ENCODE measurements around the gene FYCO1. TPM values are rescaled to one million over a fixed set of nuclear protein-coding genes. Genes with fewer than 3 reads are reported as not detected.

The FYCO1 gene
- polyA plus RNA-seq, 4 donors, result 17.5 to 22.0 (median 19.2) TPM

GRCh38 chr3:45895686-45896468 lies 99.7 kb downstream of the FYCO1 start:
- no peak for DNase-seq (ENCODE audit: low read depth in 4 of 4, low spot score in 3 of 4)

- no peak for DNase-seq (ENCODE audit: low read depth in 4 of 4, low spot score in 3 of 4)
Measured at GRCh38 chr3:45894015-45894414, 101.6 kb downstream of the FYCO1 start.

GRCh38 chr3:45892161-45892560 lies 103.5 kb downstream of the FYCO1 start:
- no peak for DNase-seq (ENCODE audit: low read depth in 4 of 4, low spot score in 3 of 4)

- DNase-seq (ENCODE audit: low read depth in 4 of 4, low spot score in 3 of 4), result peak in 3 of 4 donors; percentile 4 to 7 (median 5)
Measured at GRCh38 chr3:45890405-45890804, 105.2 kb downstream of the FYCO1 start.

- no peak for DNase-seq (ENCODE audit: low read depth in 4 of 4, low spot score in 3 of 4)
Measured at GRCh38 chr3:45889337-45889736, 106.3 kb downstream of the FYCO1 start.

- no peak for DNase-seq (ENCODE audit: low read depth in 4 of 4, low spot score in 3 of 4)
Measured at GRCh38 chr3:45887759-45888511, 107.7 kb downstream of the FYCO1 start.

GRCh38 chr3:45887285-45887684 lies 108.3 kb downstream of the FYCO1 start:
- no peak for DNase-seq (ENCODE audit: low read depth in 4 of 4, low spot score in 3 of 4)

- no peak for DNase-seq (ENCODE audit: low read depth in 4 of 4, low spot score in 3 of 4)
Measured at GRCh38 chr3:45885979-45886705, 109.5 kb downstream of the FYCO1 start, which contains the start of gene CCR9. CCR9 (plus strand) TSS chr3:45886543; CDS start chr3:45894934, 8,391 bp downstream.

GRCh38 chr3:45884368-45885201 lies 111.0 kb downstream of the FYCO1 start:
- no peak for DNase-seq (ENCODE audit: low read depth in 4 of 4, low spot score in 3 of 4)

- DNase-seq (ENCODE audit: low read depth in 4 of 4, low spot score in 3 of 4), result no peak
Measured at GRCh38 chr3:45881078-45882022, 114.3 kb downstream of the FYCO1 start.

GRCh38 chr3:45880725-45881077 lies 114.9 kb downstream of the FYCO1 start:
- DNase-seq (ENCODE audit: low read depth in 4 of 4, low spot score in 3 of 4), result no peak

- DNase-seq (ENCODE audit: low read depth in 4 of 4, low spot score in 3 of 4), result no peak
Measured at GRCh38 chr3:45878124-45878523, 117.5 kb downstream of the FYCO1 start.

- no peak for DNase-seq (ENCODE audit: low read depth in 4 of 4, low spot score in 3 of 4)
Measured at GRCh38 chr3:45874677-45875346, 120.8 kb downstream of the FYCO1 start.

GRCh38 chr3:45873638-45874037 lies 122.0 kb downstream of the FYCO1 start:
- no peak for DNase-seq (ENCODE audit: low read depth in 4 of 4, low spot score in 3 of 4)

GRCh38 chr3:45873036-45873435 lies 122.6 kb downstream of the FYCO1 start:
- no peak for DNase-seq (ENCODE audit: low read depth in 4 of 4, low spot score in 3 of 4)

GRCh38 chr3:45872569-45872968 lies 123.1 kb downstream of the FYCO1 start:
- DNase-seq (ENCODE audit: low read depth in 4 of 4, low spot score in 3 of 4), result no peak

GRCh38 chr3:45871780-45872179 lies 123.8 kb downstream of the FYCO1 start:
- DNase-seq (ENCODE audit: low read depth in 4 of 4, low spot score in 3 of 4), result no peak

GRCh38 chr3:45870099-45870498 lies 125.5 kb downstream of the FYCO1 start:
- no peak for DNase-seq (ENCODE audit: low read depth in 4 of 4, low spot score in 3 of 4)

- no peak for DNase-seq (ENCODE audit: low read depth in 4 of 4, low spot score in 3 of 4)
Measured at GRCh38 chr3:45869638-45870037, 126.0 kb downstream of the FYCO1 start.
